ENCODE data around the gene NDC1.

- TF ChIP-seq, protein P1, sequence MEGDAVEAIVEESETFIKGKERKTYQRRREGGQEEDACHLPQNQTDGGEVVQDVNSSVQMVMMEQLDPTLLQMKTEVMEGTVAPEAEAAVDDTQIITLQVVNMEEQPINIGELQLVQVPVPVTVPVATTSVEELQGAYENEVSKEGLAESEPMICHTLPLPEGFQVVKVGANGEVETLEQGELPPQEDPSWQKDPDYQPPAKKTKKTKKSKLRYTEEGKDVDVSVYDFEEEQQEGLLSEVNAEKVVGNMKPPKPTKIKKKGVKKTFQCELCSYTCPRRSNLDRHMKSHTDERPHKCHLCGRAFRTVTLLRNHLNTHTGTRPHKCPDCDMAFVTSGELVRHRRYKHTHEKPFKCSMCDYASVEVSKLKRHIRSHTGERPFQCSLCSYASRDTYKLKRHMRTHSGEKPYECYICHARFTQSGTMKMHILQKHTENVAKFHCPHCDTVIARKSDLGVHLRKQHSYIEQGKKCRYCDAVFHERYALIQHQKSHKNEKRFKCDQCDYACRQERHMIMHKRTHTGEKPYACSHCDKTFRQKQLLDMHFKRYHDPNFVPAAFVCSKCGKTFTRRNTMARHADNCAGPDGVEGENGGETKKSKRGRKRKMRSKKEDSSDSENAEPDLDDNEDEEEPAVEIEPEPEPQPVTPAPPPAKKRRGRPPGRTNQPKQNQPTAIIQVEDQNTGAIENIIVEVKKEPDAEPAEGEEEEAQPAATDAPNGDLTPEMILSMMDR (conservative IDR thresholded peaks at IDR 0.05 in 1 of 2, IDR thresholded peaks at IDR 0.05 in 1 of 2; ENCODE audit: extremely low read depth in 1 of 2, insufficient read depth in 1 of 2, low read depth in 1 of 2, low read length in 2 of 2): peak; percentile 72 to 85
- no peak for TF ChIP-seq EZH2 (IDR thresholded peaks at IDR 0.05; ENCODE audit: borderline replicate concordance, low read length)
Observed at GRCh38 chr1:53860967-53861411, 22.9 kb upstream of the NDC1 start.

Measured in mammary epithelial cell (primary cell).